ENCODE measurements around the gene RRP1. TPM values are rescaled to one million over a fixed set of nuclear protein-coding genes. Genes with fewer than 3 reads are reported as not detected.

RRP1 gene
- total RNA-seq, 4 donors from 2014 or later, result 8.2 to 21.4 (median 17.0) TPM

- TF ChIP-seq CTCF (IDR thresholded peaks at IDR 0.05; ENCODE audit: low read depth), result no peak
Observed at GRCh38 chr21:43810505-43811261, 21.3 kb downstream of the RRP1 start.

- no peak for TF ChIP-seq CTCF (IDR thresholded peaks at IDR 0.05; ENCODE audit: low read depth)
Observed at GRCh38 chr21:43811262-43812105, 22.1 kb downstream of the RRP1 start.

- no peak for TF ChIP-seq CTCF (IDR thresholded peaks at IDR 0.05; ENCODE audit: low read depth)
Observed at GRCh38 chr21:43812139-43812821, 22.9 kb downstream of the RRP1 start.

GRCh38 chr21:43812957-43813655, 23.7 kb downstream of the RRP1 start:
- TF ChIP-seq CTCF (IDR thresholded peaks at IDR 0.05; ENCODE audit: low read depth), result no peak

GRCh38 chr21:43813656-43813980, 24.2 kb downstream of the RRP1 start:
- TF ChIP-seq CTCF (IDR thresholded peaks at IDR 0.05; ENCODE audit: low read depth), result no peak

- TF ChIP-seq CTCF (IDR thresholded peaks at IDR 0.05; ENCODE audit: low read depth), result no peak
Observed at GRCh38 chr21:43814215-43815106, 25.1 kb downstream of the RRP1 start.

Data from subcutaneous adipose tissue (tissue), 4 donors.